ENCODE data around the gene ADA.
A peak's percentile ranks its signal among the peaks of the same experiment; 100 is the strongest.

Gene ADA

GRCh38 chr20:44614525-44614924, 37.0 kb downstream of the ADA start:
- TF ChIP-seq TAF1 (IDR thresholded peaks at IDR 0.05; ENCODE audit: borderline replicate concordance, insufficient read depth, low read length), result no peak
- TF ChIP-seq FOXP2 (optimal IDR thresholded peaks at IDR 0.05; ENCODE audit: borderline replicate concordance, extremely low read depth, extremely low read length, insufficient read depth), result no peak
- TF ChIP-seq, protein P1, sequence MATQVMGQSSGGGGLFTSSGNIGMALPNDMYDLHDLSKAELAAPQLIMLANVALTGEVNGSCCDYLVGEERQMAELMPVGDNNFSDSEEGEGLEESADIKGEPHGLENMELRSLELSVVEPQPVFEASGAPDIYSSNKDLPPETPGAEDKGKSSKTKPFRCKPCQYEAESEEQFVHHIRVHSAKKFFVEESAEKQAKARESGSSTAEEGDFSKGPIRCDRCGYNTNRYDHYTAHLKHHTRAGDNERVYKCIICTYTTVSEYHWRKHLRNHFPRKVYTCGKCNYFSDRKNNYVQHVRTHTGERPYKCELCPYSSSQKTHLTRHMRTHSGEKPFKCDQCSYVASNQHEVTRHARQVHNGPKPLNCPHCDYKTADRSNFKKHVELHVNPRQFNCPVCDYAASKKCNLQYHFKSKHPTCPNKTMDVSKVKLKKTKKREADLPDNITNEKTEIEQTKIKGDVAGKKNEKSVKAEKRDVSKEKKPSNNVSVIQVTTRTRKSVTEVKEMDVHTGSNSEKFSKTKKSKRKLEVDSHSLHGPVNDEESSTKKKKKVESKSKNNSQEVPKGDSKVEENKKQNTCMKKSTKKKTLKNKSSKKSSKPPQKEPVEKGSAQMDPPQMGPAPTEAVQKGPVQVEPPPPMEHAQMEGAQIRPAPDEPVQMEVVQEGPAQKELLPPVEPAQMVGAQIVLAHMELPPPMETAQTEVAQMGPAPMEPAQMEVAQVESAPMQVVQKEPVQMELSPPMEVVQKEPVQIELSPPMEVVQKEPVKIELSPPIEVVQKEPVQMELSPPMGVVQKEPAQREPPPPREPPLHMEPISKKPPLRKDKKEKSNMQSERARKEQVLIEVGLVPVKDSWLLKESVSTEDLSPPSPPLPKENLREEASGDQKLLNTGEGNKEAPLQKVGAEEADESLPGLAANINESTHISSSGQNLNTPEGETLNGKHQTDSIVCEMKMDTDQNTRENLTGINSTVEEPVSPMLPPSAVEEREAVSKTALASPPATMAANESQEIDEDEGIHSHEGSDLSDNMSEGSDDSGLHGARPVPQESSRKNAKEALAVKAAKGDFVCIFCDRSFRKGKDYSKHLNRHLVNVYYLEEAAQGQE (IDR thresholded peaks at IDR 0.05; ENCODE audit: insufficient read depth in 1 of 2, low read depth in 2 of 2, low read length in 2 of 2), result no peak
- no peak for TF ChIP-seq POLR2AphosphoS5 (IDR thresholded peaks at IDR 0.05; ENCODE audit: low read depth, low read length)
- no peak for TF ChIP-seq SIN3A (IDR thresholded peaks at IDR 0.05; ENCODE audit: borderline replicate concordance, insufficient read depth, low read length)

DNA sequence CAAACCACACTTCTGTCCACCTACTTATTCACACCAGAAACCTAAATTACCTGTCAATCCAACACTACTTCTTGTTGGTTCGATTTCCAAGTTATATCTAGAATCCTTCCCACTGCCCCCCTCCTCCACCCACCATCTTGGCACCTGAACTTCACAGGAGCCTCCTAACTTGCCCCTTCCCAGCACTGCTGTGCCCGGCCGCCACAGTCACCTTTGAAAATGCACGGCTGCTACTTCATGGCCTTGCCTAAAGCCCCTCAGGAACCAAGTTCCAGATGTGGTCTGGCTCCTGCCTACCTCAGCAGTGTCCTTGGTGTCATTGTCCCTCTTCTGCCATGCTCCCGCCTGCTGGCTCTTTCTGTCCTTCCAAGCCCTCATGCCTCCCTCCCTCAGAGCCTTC, 37.9 kb downstream of the ADA start:
- TF ChIP-seq, protein P1 (IDR thresholded peaks at IDR 0.05; ENCODE audit: insufficient read depth in 1 of 2, low read depth in 2 of 2, low read length in 2 of 2), result no peak
- no peak for TF ChIP-seq FOXP2 (optimal IDR thresholded peaks at IDR 0.05; ENCODE audit: borderline replicate concordance, extremely low read depth, extremely low read length, insufficient read depth)
- no peak for TF ChIP-seq SIN3A (IDR thresholded peaks at IDR 0.05; ENCODE audit: borderline replicate concordance, insufficient read depth, low read length)
- no peak for TF ChIP-seq POLR2AphosphoS5 (IDR thresholded peaks at IDR 0.05; ENCODE audit: low read depth, low read length)
- TF ChIP-seq TAF1 (IDR thresholded peaks at IDR 0.05; ENCODE audit: borderline replicate concordance, insufficient read depth, low read length), result no peak

DNA sequence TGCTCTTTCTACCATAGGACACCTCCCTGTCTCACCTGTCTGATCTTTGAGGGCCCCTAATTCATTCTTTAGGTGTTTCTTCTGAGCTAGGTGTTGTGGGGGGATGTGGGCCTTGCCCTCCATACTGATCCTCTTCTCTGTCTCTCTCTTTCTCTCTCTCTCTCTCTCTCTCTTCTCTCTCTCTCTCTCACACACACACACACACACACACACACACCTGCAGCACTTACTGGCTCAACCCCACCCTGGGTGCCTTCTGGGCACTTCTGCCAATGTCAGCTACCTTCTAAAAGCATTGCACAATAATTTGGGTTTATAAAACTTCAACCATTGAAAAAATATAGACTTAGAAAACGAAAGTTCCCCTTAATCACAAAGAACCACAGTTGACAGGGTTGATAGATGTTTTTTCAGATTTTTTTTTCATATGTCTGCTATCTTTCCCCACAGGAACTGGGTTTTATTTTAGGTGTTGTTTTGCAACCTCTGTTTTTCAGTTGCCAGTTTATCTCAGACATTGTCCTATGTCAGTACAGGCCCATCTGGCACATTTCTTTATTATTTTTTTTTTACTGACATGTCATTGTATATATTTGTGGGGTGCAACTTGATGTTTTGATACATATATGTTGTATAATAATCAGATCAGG, 41.1 kb downstream of the ADA start:
- TF ChIP-seq SIN3A (IDR thresholded peaks at IDR 0.05; ENCODE audit: borderline replicate concordance, insufficient read depth, low read length) (no peak), TAF1 (IDR thresholded peaks at IDR 0.05; ENCODE audit: borderline replicate concordance, insufficient read depth, low read length) (no peak), FOXP2 (optimal IDR thresholded peaks at IDR 0.05; ENCODE audit: borderline replicate concordance, extremely low read depth, extremely low read length, insufficient read depth) (no peak)

DNA sequence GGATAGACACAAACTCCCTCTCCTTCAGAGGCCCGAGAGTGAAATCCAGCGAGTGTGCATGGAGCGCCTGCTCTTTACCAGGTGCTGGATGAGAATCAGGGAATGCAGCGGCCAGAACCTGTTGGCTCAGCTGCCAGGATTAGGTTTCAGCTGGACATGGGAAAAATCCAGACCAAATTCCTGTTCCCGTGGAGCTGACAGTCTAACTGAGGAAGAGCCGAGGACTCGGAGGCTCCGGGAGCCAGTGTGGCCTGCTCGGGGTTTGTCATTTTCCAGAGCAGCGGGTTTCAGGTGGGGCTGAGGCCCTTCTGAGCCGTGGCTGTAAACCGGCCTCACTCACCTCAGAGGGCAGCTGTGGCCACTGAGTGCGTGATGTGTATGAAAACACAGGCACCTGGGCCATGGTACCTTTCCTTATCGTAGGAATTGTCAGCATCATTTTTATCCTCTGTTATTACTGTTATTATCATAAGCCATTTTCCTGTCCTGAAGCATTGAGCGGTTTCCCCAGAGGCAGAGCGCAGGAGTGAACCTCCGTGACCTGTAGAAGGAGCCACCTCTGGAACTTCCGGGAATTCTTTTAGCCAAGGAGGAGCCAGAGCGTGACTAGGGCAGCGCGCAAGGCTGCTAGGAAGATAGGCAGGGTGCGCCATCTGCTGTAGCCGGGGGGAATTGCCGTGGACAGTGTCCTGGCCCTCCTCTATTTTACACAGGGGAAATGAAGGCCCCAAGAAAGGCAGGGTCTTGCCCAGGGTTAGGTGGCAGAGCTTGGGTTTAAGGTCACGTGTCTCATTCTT, 41.8 kb downstream of the ADA start:
- TF ChIP-seq SIN3A (IDR thresholded peaks at IDR 0.05; ENCODE audit: borderline replicate concordance, insufficient read depth, low read length) (no peak), FOXP2 (optimal IDR thresholded peaks at IDR 0.05; ENCODE audit: borderline replicate concordance, extremely low read depth, extremely low read length, insufficient read depth) (peak; percentile 33)

GRCh38 chr20:44609006-44609515, 42.4 kb downstream of the ADA start:
- TF ChIP-seq, protein P1 (IDR thresholded peaks at IDR 0.05; ENCODE audit: insufficient read depth in 1 of 2, low read depth in 2 of 2, low read length in 2 of 2), result no peak

DNA sequence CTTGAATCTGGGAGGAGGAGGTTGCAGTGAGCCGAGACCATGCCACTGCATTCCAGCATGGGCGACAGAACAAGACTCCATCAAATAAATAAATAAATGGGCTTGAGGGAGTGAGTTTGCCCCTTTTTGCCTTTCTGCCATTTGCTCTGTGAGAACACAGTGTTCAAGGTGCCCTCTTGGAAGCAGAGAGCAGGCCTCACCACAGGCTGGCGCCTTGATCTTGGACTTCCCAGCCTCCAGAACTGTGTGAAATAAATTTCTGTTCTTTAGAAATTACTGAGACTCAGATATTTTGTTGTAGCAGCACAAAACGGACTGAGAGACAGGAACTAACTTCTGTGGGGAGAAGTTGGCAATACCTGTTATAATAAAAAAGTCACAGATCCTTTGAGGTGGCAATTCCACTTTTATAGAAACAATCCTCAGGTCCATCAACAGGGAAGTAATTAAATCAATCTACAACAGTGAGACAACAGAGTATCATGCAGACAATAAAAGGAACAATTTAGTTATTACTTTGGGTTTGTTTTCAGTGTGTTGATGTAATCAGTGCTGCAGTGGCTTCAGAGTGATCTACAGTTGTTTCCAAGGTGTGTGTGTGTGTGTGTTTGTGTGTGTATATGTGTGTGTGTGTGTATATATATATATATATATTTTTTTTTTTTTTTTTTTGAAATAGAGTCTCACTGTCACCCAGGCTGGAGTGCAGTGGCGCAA, 44.6 kb downstream of the ADA start:
- TF ChIP-seq FOXP2 (optimal IDR thresholded peaks at IDR 0.05; ENCODE audit: borderline replicate concordance, extremely low read depth, extremely low read length, insufficient read depth), result no peak
- TF ChIP-seq, protein P1 (IDR thresholded peaks at IDR 0.05; ENCODE audit: insufficient read depth in 1 of 2, low read depth in 2 of 2, low read length in 2 of 2), result no peak
- no peak for TF ChIP-seq POLR2AphosphoS5 (IDR thresholded peaks at IDR 0.05; ENCODE audit: low read depth, low read length)
- no peak for TF ChIP-seq TAF1 (IDR thresholded peaks at IDR 0.05; ENCODE audit: borderline replicate concordance, insufficient read depth, low read length)
- TF ChIP-seq SIN3A (IDR thresholded peaks at IDR 0.05; ENCODE audit: borderline replicate concordance, insufficient read depth, low read length), result no peak

Measured in PFSK-1 (cell line).